HEK293 (cell line): Measurements from ENCODE around the gene PTPRA.
"Not testable (repeated sequence)": the region's sequence is repeated elsewhere in the genome, so short reads cannot be mapped to it uniquely, and the experiment has no call there.

ENCODE experiments used
- CTCF ChIA-PET: fragments of 350-600 bp; formaldehyde crosslinking; extraction: SDS; loops from one replicate; lab custom pipeline; 2021; ENCODE audit warnings: antibody characterized with exemption; lab: Yijun Ruan, JAX
- POLR2A ChIA-PET: fragments of 300-600 bp; formaldehyde crosslinking; extraction: SDS; loops from one replicate; lab custom pipeline; 2020; ENCODE audit warnings: antibody characterized with exemption, inconsistent platforms; lab: Yijun Ruan, JAX
- H3K27ac ChIP-seq: fragments of 200-500 bp; sonication (Bioruptor generic); 2 replicates; pipeline ENCODE4 v1.5.1; 2014; ENCODE audit warnings: low read depth, low read length, control low read depth, inconsistent platforms; ENCODE audit errors: extremely low read depth
- H3K36me3 ChIP-seq, 2 experiments: fragments of 200-500 bp in 1 of 2; sonication (Bioruptor generic) in 1 of 2; 1 replicate in 1 of 2; 2 replicates in 1 of 2; pipeline ENCODE4 v1.5.1; 2014 to 2017; ENCODE audit warnings: inconsistent platforms in 2 of 2, low read length in 2 of 2; ENCODE audit not compliant: control insufficient read depth in 2 of 2, insufficient read depth in 1 of 2
- H3K4me1 ChIP-seq: fragments of 200-500 bp; sonication (Bioruptor generic); 2 replicates; pipeline ENCODE4 v1.5.1; 2014; ENCODE audit warnings: mild to moderate bottlenecking, low read length, inconsistent platforms; ENCODE audit not compliant: control insufficient read depth, insufficient read depth
- H3K4me3 ChIP-seq: 2 replicates; pipeline ENCODE4 v1.5.1; 2011; ENCODE audit warnings: low read depth, mild to moderate bottlenecking, control low read depth, low read length, moderate library complexity
- H3K9me3 ChIP-seq: fragments of 200-500 bp; sonication (Bioruptor generic); 2 replicates; pipeline ENCODE4 v1.5.1; 2014; ENCODE audit warnings: low read depth, low read length, inconsistent platforms; ENCODE audit not compliant: control insufficient read depth, insufficient read depth
- GFI1B ChIP-seq: fragments of 450-650 bp; formaldehyde crosslinking; IDR thresholded peaks from 2 replicates; pipeline ENCODE4 v1.5.1; 2016; ENCODE audit warnings: missing biosample characterization, missing genetic modification characterization
- KLF10 ChIP-seq: fragments of 450-650 bp; IDR thresholded peaks from 2 replicates; pipeline ENCODE4 v1.5.1; 2018; ENCODE audit warnings: missing biosample characterization, mild to moderate bottlenecking, missing genetic modification characterization
- PATZ1 ChIP-seq: fragments of 450-650 bp; formaldehyde crosslinking; IDR thresholded peaks from 2 replicates; pipeline ENCODE4 v1.5.1; 2016; ENCODE audit warnings: missing biosample characterization, missing genetic modification characterization
- ZBTB44 ChIP-seq: fragments of 450-650 bp; IDR thresholded peaks from 2 replicates; pipeline ENCODE4 v1.5.1; 2018; ENCODE audit warnings: missing biosample characterization, mild to moderate bottlenecking, missing genetic modification characterization
- ZFHX2 ChIP-seq: fragments of 450-650 bp; formaldehyde crosslinking; conservative IDR thresholded peaks from 2 replicates; pipeline ENCODE4 v1.5.1; 2016; ENCODE audit warnings: missing biosample characterization, missing genetic modification characterization
- ZNF140 ChIP-seq: fragments of 450-650 bp; formaldehyde crosslinking; IDR thresholded peaks from 2 replicates; pipeline ENCODE4 v1.5.1; 2016; ENCODE audit warnings: missing biosample characterization, missing genetic modification characterization
- ZNF148 ChIP-seq: fragments of 450-650 bp; formaldehyde crosslinking; IDR thresholded peaks from 2 replicates; pipeline ENCODE4 v1.5.0; 2017; ENCODE audit warnings: missing biosample characterization, missing genetic modification characterization, borderline replicate concordance
- ZNF221 ChIP-seq: fragments of 450-650 bp; formaldehyde crosslinking; IDR thresholded peaks from 2 replicates; pipeline ENCODE4 v1.5.1; 2017; ENCODE audit warnings: missing biosample characterization, missing genetic modification characterization, borderline replicate concordance
- ZNF426 ChIP-seq: fragments of 450-650 bp; formaldehyde crosslinking; IDR thresholded peaks from 2 replicates; pipeline ENCODE4 v1.5.1; 2017; ENCODE audit warnings: missing biosample characterization, missing genetic modification characterization, mild to moderate bottlenecking, inconsistent platforms, moderate library complexity
- ZNF558 ChIP-seq: fragments of 450-650 bp; formaldehyde crosslinking; IDR thresholded peaks from 2 replicates; pipeline ENCODE4 v1.5.1; 2016; ENCODE audit warnings: missing biosample characterization, missing genetic modification characterization
- ZNF670 ChIP-seq: fragments of 450-650 bp; formaldehyde crosslinking; IDR thresholded peaks from 2 replicates; pipeline ENCODE4 v1.5.1; 2016; ENCODE audit warnings: missing biosample characterization, missing genetic modification characterization, low read depth
- ZNF776 ChIP-seq: fragments of 450-650 bp; formaldehyde crosslinking; IDR thresholded peaks from 2 replicates; pipeline ENCODE4 v1.5.0; 2017; ENCODE audit warnings: missing biosample characterization, missing genetic modification characterization, borderline replicate concordance
- TF ChIP-seq, protein P1 (sequence below): fragments of 450-650 bp; formaldehyde crosslinking; IDR thresholded peaks from 2 replicates; pipeline ENCODE4 v1.5.1; 2016; ENCODE audit warnings: missing biosample characterization, missing genetic modification characterization

Gene PTPRA

GRCh38 chr20:2892376-2892775 is 19.1 kb downstream of the PTPRA start:
- no peak overlapping the region for H3K4me3 ChIP-seq
- H3K4me1 ChIP-seq, result peaks cover 12% of the 10 kb centered on the region
- no peak for TF ChIP-seq KLF10
- no peak for TF ChIP-seq ZNF670 (tag by site-specific recombination)
- no peak for TF ChIP-seq ZFHX2 (tag by site-specific recombination)
- no peak for TF ChIP-seq GFI1B
- no peak for TF ChIP-seq ZBTB44 (tag by site-specific recombination)
- TF ChIP-seq ZNF221 (tag by site-specific recombination), result no peak
- TF ChIP-seq ZNF426 (tag by site-specific recombination), result no peak
- TF ChIP-seq ZNF148 (tag by site-specific recombination), result no peak
- TF ChIP-seq ZNF140 (tag by site-specific recombination), result no peak
- ChIA-PET CTCF (interaction anchor here (0.6 to 1.4 kb wide), 2 partner anchors 104 to 109 kb away, joined by 3 to 4 read pairs; no protein-coding TSS in a partner anchor), POLR2A (no interaction called here)
- H3K9me3 ChIP-seq, result peaks cover 2% of the 10 kb centered on the region
- peaks cover 0 to 17% of the 10 kb centered on the region in 2 experiments; a peak in 2 of 3 replicates for H3K36me3 ChIP-seq
- H3K27ac ChIP-seq, result no peak overlapping the region

- TF ChIP-seq PATZ1 (tag by site-specific recombination), result no peak
- no peak for TF ChIP-seq ZNF558 (tag by site-specific recombination)
- no peak for TF ChIP-seq ZNF776
- TF ChIP-seq, protein P1, sequence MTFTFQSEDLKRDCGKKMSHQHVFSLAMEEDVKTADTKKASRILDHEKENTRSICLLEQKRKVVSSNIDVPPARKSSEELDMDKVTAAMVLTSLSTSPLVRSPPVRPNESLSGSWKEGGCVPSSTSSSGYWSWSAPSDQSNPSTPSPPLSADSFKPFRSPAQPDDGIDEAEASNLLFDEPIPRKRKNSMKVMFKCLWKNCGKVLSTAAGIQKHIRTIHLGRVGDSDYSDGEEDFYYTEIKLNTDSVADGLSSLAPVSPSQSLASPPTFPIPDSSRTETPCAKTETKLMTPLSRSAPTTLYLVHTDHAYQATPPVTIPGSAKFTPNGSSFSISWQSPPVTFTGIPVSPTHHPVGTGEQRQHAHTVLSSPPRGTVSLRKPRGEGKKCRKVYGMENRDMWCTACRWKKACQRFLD, result no peak
- Histone ChIP-seq H3K4me1 (peaks cover 12% of the 10 kb centered on the region), H3K9me3 (peaks cover 2% of the 10 kb centered on the region), H3K4me3 (no peak overlapping the region), H3K36me3 (peaks cover 0 to 17% of the 10 kb centered on the region in 2 experiments; a peak in 2 of 3 replicates), H3K27ac (no peak overlapping the region)
- CTCF ChIA-PET, result interaction anchor here (0.7 kb wide), 1 partner anchor 162 kb away, joined by 5 read pairs; no protein-coding TSS in a partner anchor
- POLR2A ChIA-PET, result interaction anchor here (0.7 kb wide), 1 partner anchor 18 kb away, joined by 3 read pairs; no protein-coding TSS in a partner anchor
Observed at GRCh38 chr20:2894221-2894620, 20.9 kb downstream of the PTPRA start.

GRCh38 chr20:2895154-2895553 is 21.9 kb downstream of the PTPRA start:
- ChIA-PET CTCF (interaction anchor here (0.7 to 1.1 kb wide), 2 partner anchors 95 to 373 kb away, joined by 3 to 4 read pairs; no protein-coding TSS in a partner anchor), POLR2A (interaction anchor here (0.6 kb wide), 1 partner anchor 246 kb away, joined by 4 read pairs; no protein-coding TSS in a partner anchor)
- H3K4me1 ChIP-seq, result peaks cover 12% of the 10 kb centered on the region
- H3K4me3 ChIP-seq, H3K9me3 ChIP-seq, H3K27ac ChIP-seq: not testable (repeated sequence)
- H3K36me3 ChIP-seq, result peaks cover 0 to 17% of the 10 kb centered on the region in 2 experiments; a peak in 2 of 3 replicates
